HUDEP-2 (cell line): ENCODE measurements around the gene CERK.
A peak's percentile ranks its signal among the peaks of the same experiment; 100 is the strongest.
"Not testable (repeated sequence)": the region's sequence is repeated elsewhere in the genome, so short reads cannot be mapped to it uniquely, and the experiment has no call there.

ENCODE experiments used
- DNase-seq, 76 experiments: peaks; one replicate each; lab custom pipeline; 2025; ENCODE audit not compliant: unreplicated experiment in 76 of 76; lab: John Stamatoyannopoulos, UW

CERK gene

GRCh38 chr22:46652081-46652846, 85.8 kb downstream of the CERK start:
- DNase-seq = no peak

- DNase-seq = no peak
Measured at GRCh38 chr22:46651316-46651715, 86.7 kb downstream of the CERK start.

- DNase-seq = no peak
Measured at GRCh38 chr22:46650078-46650810, 87.8 kb downstream of the CERK start.

GRCh38 chr22:46649141-46650077, 88.6 kb downstream of the CERK start:
- peak in 5 of 76 experiments; percentile 12 to 40 (median 17) for DNase-seq

- not testable (repeated sequence) for DNase-seq
Measured at GRCh38 chr22:46648225-46648820, 89.7 kb downstream of the CERK start.

GRCh38 chr22:46646531-46647215, 91.4 kb downstream of the CERK start:
- DNase-seq = peak in 9 of 76 experiments; percentile 8 to 44 (median 26)

- DNase-seq = not testable (repeated sequence)
Measured at GRCh38 chr22:46642840-46643480, 95.1 kb downstream of the CERK start.

- no peak for DNase-seq
Measured at GRCh38 chr22:46641811-46642266, 96.2 kb downstream of the CERK start.

- DNase-seq = no peak
Measured at GRCh38 chr22:46640293-46641055, 97.6 kb downstream of the CERK start.

GRCh38 chr22:46639843-46640242, 98.2 kb downstream of the CERK start:
- no peak for DNase-seq

GRCh38 chr22:46638601-46639431, 99.2 kb downstream of the CERK start:
- DNase-seq = no peak

- DNase-seq = no peak
Measured at GRCh38 chr22:46637711-46638600, 100.1 kb downstream of the CERK start.

- DNase-seq = no peak
Measured at GRCh38 chr22:46636221-46637002, 101.6 kb downstream of the CERK start.

GRCh38 chr22:46635756-46636155, 102.3 kb downstream of the CERK start:
- no peak for DNase-seq

- peak in 5 of 76 experiments; percentile 7 to 20 (median 9) for DNase-seq
Measured at GRCh38 chr22:46634973-46635685, 102.9 kb downstream of the CERK start.
